Keratinocyte (primary cell): Measurements from ENCODE around the gene RELT. TPM values are rescaled to one million over a fixed set of nuclear protein-coding genes. Genes with fewer than 3 reads are reported as not detected.

Experiments used
- DNase-seq: peaks from one replicate; pipeline ENCODE4 v3.0.0-alpha.2; 2011; ENCODE audit warnings: low read depth, missing footprints, low spot score
- FAIRE-seq: peaks from 2 replicates; lab custom pipeline; 2011; peaks lifted over from hg19 to GRCh38; lab: Jason Lieb, UNC
- H2AFZ ChIP-seq: 2 replicates; pipeline ENCODE4 v1.6.0; 2012; ENCODE audit warnings: low read length, control low read depth, inconsistent platforms; ENCODE audit not compliant: control insufficient read depth
- H3K27ac ChIP-seq: 2 replicates; pipeline ENCODE4 v1.5.1; 2011; ENCODE audit warnings: low read length; ENCODE audit not compliant: control insufficient read depth, insufficient read depth
- H3K27me3 ChIP-seq: 3 replicates; pipeline ENCODE4 v1.6.0; 2011; ENCODE audit warnings: low read length; ENCODE audit not compliant: control insufficient read depth, insufficient read depth; ENCODE audit errors: extremely low read depth
- H3K36me3 ChIP-seq, 2 experiments: 2 replicates in 1 of 2; 3 replicates in 1 of 2; pipeline ENCODE4 v1.5.1; 2011; ENCODE audit warnings: low read length in 2 of 2, mild to moderate bottlenecking in 1 of 2; ENCODE audit not compliant: control insufficient read depth in 2 of 2, insufficient read depth in 2 of 2; ENCODE audit errors: extremely low read depth in 1 of 2
- H3K4me1 ChIP-seq: 3 replicates; pipeline ENCODE4 v1.5.1; 2011; ENCODE audit warnings: low read length; ENCODE audit not compliant: control insufficient read depth, insufficient read depth; ENCODE audit errors: extremely low read depth
- H3K4me2 ChIP-seq: 3 replicates; pipeline ENCODE4 v1.6.0; 2011; ENCODE audit warnings: low read depth, low read length; ENCODE audit not compliant: control insufficient read depth, insufficient read depth; ENCODE audit errors: extremely low read depth
- H3K4me3 ChIP-seq, 3 experiments: fragments of 200-600 bp in 1 of 3; sonication (generic) in 1 of 3; 2 replicates in 2 of 3; 3 replicates in 1 of 3; pipeline ENCODE4 v1.5.1; 2011 to 2016; ENCODE audit warnings: low read length in 3 of 3, mild to moderate bottlenecking in 3 of 3, control low read depth in 2 of 3, inconsistent platforms in 1 of 3, low read depth in 1 of 3, mixed read lengths in 1 of 3, mixed run types in 1 of 3, moderate library complexity in 1 of 3; ENCODE audit not compliant: control insufficient read depth in 2 of 3, insufficient read depth in 2 of 3; ENCODE audit errors: extremely low read depth in 1 of 3
- H3K79me2 ChIP-seq: 2 replicates; pipeline ENCODE4 v1.6.0; 2012; ENCODE audit warnings: low read length; ENCODE audit not compliant: control insufficient read depth, insufficient read depth
- H3K9ac ChIP-seq: 3 replicates; pipeline ENCODE4 v1.6.0; 2011; ENCODE audit warnings: low read length; ENCODE audit not compliant: control insufficient read depth, insufficient read depth; ENCODE audit errors: extremely low read depth
- H3K9me1 ChIP-seq: 3 replicates; pipeline ENCODE4 v1.6.0; 2011; ENCODE audit warnings: low read length; ENCODE audit not compliant: control insufficient read depth, insufficient read depth; ENCODE audit errors: extremely low read depth
- H3K9me3 ChIP-seq: 2 replicates; pipeline ENCODE4 v1.5.1; 2012; ENCODE audit warnings: low read depth, low read length; ENCODE audit not compliant: control insufficient read depth
- H4K20me1 ChIP-seq: 3 replicates; pipeline ENCODE4 v1.6.0; 2011; ENCODE audit warnings: low read length; ENCODE audit not compliant: control insufficient read depth, insufficient read depth; ENCODE audit errors: extremely low read depth
- CTCF ChIP-seq, 3 experiments: IDR thresholded peaks in 1 of 3; conservative IDR thresholded peaks in 1 of 3; optimal IDR thresholded peaks in 1 of 3; 2 replicates in 2 of 3; 3 replicates in 1 of 3; pipeline versions ENCODE3 to v1.5.1; 2011; ENCODE audit warnings: low read length in 3 of 3, mild to moderate bottlenecking in 3 of 3, moderate library complexity in 2 of 3, control low read depth in 1 of 3, inconsistent platforms in 1 of 3; ENCODE audit not compliant: insufficient read depth in 2 of 3; ENCODE audit errors: extremely low read depth in 1 of 3
- EZH2 ChIP-seq: IDR thresholded peaks from one replicate; pipeline ENCODE4 v1.6.1; 2012; ENCODE audit warnings: inconsistent platforms, mild to moderate bottlenecking, low read length, moderate library complexity
- dilution Hi-C: fragments of 300-500 bp; cut with MboI; formaldehyde crosslinking; loops from one replicate; pipeline ENCODE4 v1.7.0; 2020; ENCODE audit warnings: low sequenced_read_pairs; ENCODE audit not compliant: extremely low pct_ligation_motif_present
- polyA plus RNA-seq, 5 experiments: library from polyadenylated mRNA; depleted of rRNA in 3 of 5; stranded (reverse) in 3 of 5; stranded (forward) in 1 of 5; unstranded in 1 of 5; fragments of >200 nt; gene quantifications; 1 replicate in 1 of 5; 2 replicates in 3 of 5; 3 replicates in 1 of 5; pipeline versions ENCODE4 v1.2.1 to v1.2.3, GENCODE V29; 2011 to 2012; ENCODE audit warnings: missing spikeins in 2 of 5, low read depth in 1 of 5, low replicate concordance in 1 of 5

The RELT gene
- polyA plus RNA-seq, 1 donor (not counting 4 experiments of a cell fraction or from before 2014, with no cell fraction given), result 4.2 TPM

GRCh38 chr11:73446766-73447165, 70.6 kb downstream of the RELT start:
- no peaks in the 10 kb centered on the region for H4K20me1 ChIP-seq
- no peak overlapping the region for H2AFZ ChIP-seq
- no peak for FAIRE-seq
- H3K4me3 ChIP-seq, result no peak overlapping the region
- no peaks in the 10 kb centered on the region for H3K9me1 ChIP-seq
- no peak for DNase-seq
- no peaks in the 10 kb centered on the region for H3K9me3 ChIP-seq
- dilution Hi-C loops, result no loop called here
- H3K27me3 ChIP-seq, result no peaks in the 10 kb centered on the region
- H3K4me2 ChIP-seq, result no peak overlapping the region
- H3K79me2 ChIP-seq, result no peaks in the 10 kb centered on the region
- TF ChIP-seq EZH2 (no peak), CTCF (optimal IDR thresholded peaks at IDR 0.05 in 1 of 3, IDR thresholded peaks at IDR 0.05 in 1 of 3, conservative IDR thresholded peaks at IDR 0.05 in 1 of 3; ENCODE audit: extremely low read depth in 1 of 3, insufficient read depth in 2 of 3, low read length in 3 of 3) (no peak)
- H3K36me3 ChIP-seq, result no peaks in the 10 kb centered on the region
- H3K27ac ChIP-seq, result no peak overlapping the region
- no peaks in the 10 kb centered on the region for H3K4me1 ChIP-seq
- H3K9ac ChIP-seq, result no peak overlapping the region

Other genes with a start within 250 kb of the RELT start
- 11.6 to 16.2 TPM (median 14.2 TPM) in 3 replicates for gene FCHSD2, start 234.1 kb upstream of the RELT start, polyA plus RNA-seq
- 3.9 to 6.9 TPM (median 5.1 TPM) in 3 replicates for gene P2RY2, start 158.1 kb upstream of the RELT start, polyA plus RNA-seq
- 0.04 to 0.22 TPM (median 0.09 TPM) in 3 replicates for gene P2RY6, start 104.1 kb upstream of the RELT start, polyA plus RNA-seq
- 4.2 to 6.4 TPM (median 5.1 TPM) in 3 replicates for gene ARHGEF17, start 68.1 kb upstream of the RELT start, polyA plus RNA-seq
- gene FAM168A, start 221.7 kb downstream of the RELT start, polyA plus RNA-seq, result 11.8 to 15.2 TPM (median 13.5 TPM) in 3 replicates